IMR-90 (cell line): ENCODE data around the gene SEC16A. TPM values are rescaled to one million over a fixed set of nuclear protein-coding genes. Genes with fewer than 3 reads are reported as not detected.

Experiments
- microRNA-seq, 2 experiments: library from miRNA; stranded (forward) in 1 of 2; unstranded in 1 of 2; fragments of 10-50 nt in 1 of 2; fragments of <30 nt in 1 of 2; gene quantifications in 1 of 2; microRNA quantifications in 1 of 2; one replicate each; pipeline versions ENCODE3 to v1.1.0; 2013 to 2020; ENCODE audit not compliant: insufficient read depth in 1 of 2, insufficient read length in 1 of 2, unreplicated experiment in 1 of 2
- polyA plus RNA-seq, 3 experiments: library from polyadenylated mRNA; depleted of rRNA; stranded (reverse); fragments of >200 nt; gene quantifications; 2 replicates each; pipeline ENCODE4 v1.2.3, GENCODE V29; 2012; ENCODE audit warnings: low replicate concordance in 1 of 3
- small RNA-seq, 5 experiments: library from RNA; depleted of rRNA; stranded (forward); fragments of <200 nt; gene quantifications; one replicate each; pipeline ENCODE3, GENCODE V24; 2012
- total RNA-seq: library from RNA; depleted of rRNA; stranded (reverse); fragments of >200 nt; gene quantifications from 2 replicates; pipeline ENCODE4 v1.2.3, GENCODE V29; 2012; rRNA removed

Gene SEC16A
- total and polyA plus RNA-seq, 2 of the 4 experiments (the other 2 are of a cell fraction): 12.2 to 48.1 TPM

Small RNAs within 50 kb of the gene (microRNA-seq; reads per million reads assigned to microRNA genes)
- 0 reads per million in 2 experiments for gene MIR4673

Small RNAs within 50 kb of the gene (small RNA-seq; reads per million reads assigned to genes)
- 0 reads per million in 5 experiments for gene MIR4673

Other genes with a start within 250 kb of the SEC16A start
- 5.0 and 5.9 TPM in 2 replicates for gene QSOX2, start 237.2 kb downstream of the SEC16A start, total RNA-seq
- gene QSOX2, start 237.2 kb downstream of the SEC16A start, polyA plus RNA-seq (2012; rRNA removed): 12.7 and 12.9 TPM in 2 replicates
- not detected in 2 replicates for gene CCDC187, start 178.9 kb downstream of the SEC16A start, total RNA-seq
- gene CCDC187, start 178.9 kb downstream of the SEC16A start, polyA plus RNA-seq (2012; rRNA removed): not detected in 2 replicates
- gene GPSM1, start 155.5 kb downstream of the SEC16A start, total RNA-seq: 28.7 and 29.7 TPM in 2 replicates
- gene GPSM1, start 155.5 kb downstream of the SEC16A start, polyA plus RNA-seq (2012; rRNA removed): 71.2 and 91.4 TPM in 2 replicates
- gene DNLZ, start 119.3 kb downstream of the SEC16A start, total RNA-seq: 2.0 and 6.1 TPM in 2 replicates
- gene DNLZ, start 119.3 kb downstream of the SEC16A start, polyA plus RNA-seq (2012; rRNA removed): 11.4 and 20.3 TPM in 2 replicates
- gene CARD9, start 109.4 kb downstream of the SEC16A start, total RNA-seq: 0.36 and 1.1 TPM in 2 replicates
- gene CARD9, start 109.4 kb downstream of the SEC16A start, polyA plus RNA-seq (2012; rRNA removed): 1.5 and 1.9 TPM in 2 replicates
- 2.5 and 3.1 TPM in 2 replicates for gene SNAPC4, start 82.9 kb downstream of the SEC16A start, total RNA-seq
- gene SNAPC4, start 82.9 kb downstream of the SEC16A start, polyA plus RNA-seq (2012; rRNA removed): 6.5 and 7.6 TPM in 2 replicates
- gene ENTR1, start 72.4 kb downstream of the SEC16A start, total RNA-seq: 14.5 and 17.2 TPM in 2 replicates
- gene ENTR1, start 72.4 kb downstream of the SEC16A start, polyA plus RNA-seq (2012; rRNA removed): 34.9 and 37.3 TPM in 2 replicates
- gene PMPCA, start 72.4 kb downstream of the SEC16A start, total RNA-seq: 62.6 and 86.7 TPM in 2 replicates
- gene PMPCA, start 72.4 kb downstream of the SEC16A start, polyA plus RNA-seq (2012; rRNA removed): 95.8 and 102 TPM in 2 replicates
- gene INPP5E, start 43.2 kb downstream of the SEC16A start, total RNA-seq: 1.6 and 1.9 TPM in 2 replicates
- 9.4 and 11.0 TPM in 2 replicates for gene INPP5E, start 43.2 kb downstream of the SEC16A start, polyA plus RNA-seq (2012; rRNA removed)
- 1.8 and 2.5 TPM in 2 replicates for gene NOTCH1, start 63.0 kb upstream of the SEC16A start, total RNA-seq
- gene NOTCH1, start 63.0 kb upstream of the SEC16A start, polyA plus RNA-seq (2012; rRNA removed): 6.0 and 6.9 TPM in 2 replicates
- 1.4 and 2.2 TPM in 2 replicates for gene EGFL7, start 179.9 kb upstream of the SEC16A start, total RNA-seq
- gene EGFL7, start 179.9 kb upstream of the SEC16A start, polyA plus RNA-seq (2012; rRNA removed): 10.4 and 16.4 TPM in 2 replicates
- gene AGPAT2, start 204.4 kb upstream of the SEC16A start, total RNA-seq: 16.1 and 18.9 TPM in 2 replicates
- 37.2 and 39.5 TPM in 2 replicates for gene AGPAT2, start 204.4 kb upstream of the SEC16A start, polyA plus RNA-seq (2012; rRNA removed)
- 3.1 and 3.4 TPM in 2 replicates for gene DIPK1B, start 229.5 kb upstream of the SEC16A start, total RNA-seq
- gene DIPK1B, start 229.5 kb upstream of the SEC16A start, polyA plus RNA-seq (2012; rRNA removed): 7.1 and 8.5 TPM in 2 replicates